ENCODE results near the gene TBATA. TPM values are rescaled to one million over a fixed set of nuclear protein-coding genes. Genes with fewer than 3 reads are reported as not detected.
A peak's percentile ranks its signal among the peaks of the same experiment; 100 is the strongest.

Gene TBATA
- polyA plus RNA-seq, 3 donors, result not detected

DNA sequence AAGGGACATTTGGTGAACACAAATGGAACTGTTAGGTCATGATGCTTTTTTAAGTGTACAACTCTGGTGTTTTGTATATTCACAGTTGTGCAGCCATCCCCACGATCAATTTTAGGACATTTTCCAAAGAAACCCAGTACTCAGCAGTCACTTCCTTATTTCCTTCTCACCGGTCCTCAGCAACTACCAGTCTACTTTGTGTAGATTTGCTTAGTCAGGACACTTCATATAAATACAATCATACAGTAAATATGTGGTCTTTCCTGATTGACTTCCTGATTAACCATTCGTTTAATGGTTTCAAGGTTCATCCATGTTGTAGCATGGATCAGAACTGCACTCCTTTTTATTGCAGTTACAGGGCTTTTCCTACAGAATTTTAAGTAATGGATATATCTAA is 45.0 kb upstream of the TBATA start:
- peaks cover 37 to 42% of the 10 kb centered on the region in 2 donors for H3K36me3 Mint-ChIP-seq
- peaks cover 33% of the 10 kb centered on the region for H3K4me1 Mint-ChIP-seq
- Histone ChIP-seq H3K27ac (ENCODE audit: low read depth in 1 of 2, low read length in 2 of 2) (no peak overlapping the region), H3K4me1 (ENCODE audit: control insufficient read depth in 1 of 2, insufficient read depth in 2 of 2, low read length in 2 of 2) (peaks cover 30 to 32% of the 10 kb centered on the region in 2 donors), H3K27me3 (ENCODE audit: control insufficient read depth in 2 of 2, insufficient read depth in 2 of 2, low read length in 2 of 2) (no peaks in the 10 kb centered on the region), H3K4me2 (replicated peaks; ENCODE audit: extremely low read depth, low read length, poor library complexity, severe bottlenecking) (no peak overlapping the region), H3K9ac (ENCODE audit: insufficient read depth, low read length, poor library complexity, severe bottlenecking) (no peak overlapping the region), H3K36me3 (replicated peaks in 1 of 2; ENCODE audit: control insufficient read depth in 1 of 2, insufficient read depth in 2 of 2, low read length in 2 of 2) (peaks cover 5 to 44% of the 10 kb centered on the region in 2 donors), H2AFZ (ENCODE audit: insufficient read depth, low read depth, low read length, poor library complexity, severe bottlenecking) (no peak overlapping the region), H3K9me3 (replicated peaks in 1 of 2; ENCODE audit: control insufficient read depth in 1 of 2, insufficient read depth in 1 of 2, low read length in 2 of 2) (no peaks in the 10 kb centered on the region), H3K4me3 (replicated peaks in 1 of 3; ENCODE audit: low read depth in 2 of 3, low read length in 3 of 3) (no peak overlapping the region), H3K79me2 (ENCODE audit: insufficient read depth, low read length) (peaks cover 9% of the 10 kb centered on the region), H4K20me1 (ENCODE audit: insufficient read depth, low read length) (peaks cover 70% of the 10 kb centered on the region)
- intact Hi-C loops (cut with micrococcal nuclease), result loop anchor here in 1 of 2 donors (5.0 kb wide), 1 partner anchor 37 kb away; no protein-coding TSS in a partner anchor
- peak in 2 of 3 donors; percentile 27 to 48 for DNase-seq
- TF ChIP-seq, protein P1, sequence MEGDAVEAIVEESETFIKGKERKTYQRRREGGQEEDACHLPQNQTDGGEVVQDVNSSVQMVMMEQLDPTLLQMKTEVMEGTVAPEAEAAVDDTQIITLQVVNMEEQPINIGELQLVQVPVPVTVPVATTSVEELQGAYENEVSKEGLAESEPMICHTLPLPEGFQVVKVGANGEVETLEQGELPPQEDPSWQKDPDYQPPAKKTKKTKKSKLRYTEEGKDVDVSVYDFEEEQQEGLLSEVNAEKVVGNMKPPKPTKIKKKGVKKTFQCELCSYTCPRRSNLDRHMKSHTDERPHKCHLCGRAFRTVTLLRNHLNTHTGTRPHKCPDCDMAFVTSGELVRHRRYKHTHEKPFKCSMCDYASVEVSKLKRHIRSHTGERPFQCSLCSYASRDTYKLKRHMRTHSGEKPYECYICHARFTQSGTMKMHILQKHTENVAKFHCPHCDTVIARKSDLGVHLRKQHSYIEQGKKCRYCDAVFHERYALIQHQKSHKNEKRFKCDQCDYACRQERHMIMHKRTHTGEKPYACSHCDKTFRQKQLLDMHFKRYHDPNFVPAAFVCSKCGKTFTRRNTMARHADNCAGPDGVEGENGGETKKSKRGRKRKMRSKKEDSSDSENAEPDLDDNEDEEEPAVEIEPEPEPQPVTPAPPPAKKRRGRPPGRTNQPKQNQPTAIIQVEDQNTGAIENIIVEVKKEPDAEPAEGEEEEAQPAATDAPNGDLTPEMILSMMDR (IDR thresholded peaks at IDR 0.05), result no peak
- no peak overlapping the region for H3K4me3 Mint-ChIP-seq
- no peaks in the 10 kb centered on the region for H3K27me3 Mint-ChIP-seq (ENCODE audit: low read depth in 3 of 3)
- H3K27ac Mint-ChIP-seq, result peak overlapping the region in 1 of 7 donors; percentile 42
- H3K9me3 Mint-ChIP-seq, result no peaks in the 10 kb centered on the region
- no CpG with 5 or more reads among the region's 3 CpGs for WGBS (ENCODE audit: insufficient coverage)

- Histone ChIP-seq H3K4me2 (replicated peaks; ENCODE audit: extremely low read depth, low read length, poor library complexity, severe bottlenecking) (no peak overlapping the region), H3K27me3 (ENCODE audit: control insufficient read depth in 2 of 2, insufficient read depth in 2 of 2, low read length in 2 of 2) (no peaks in the 10 kb centered on the region), H3K4me1 (ENCODE audit: control insufficient read depth in 1 of 2, insufficient read depth in 2 of 2, low read length in 2 of 2) (peaks cover 25 to 26% of the 10 kb centered on the region in 2 donors), H4K20me1 (ENCODE audit: insufficient read depth, low read length) (peaks cover 66% of the 10 kb centered on the region), H3K79me2 (ENCODE audit: insufficient read depth, low read length) (peaks cover 3% of the 10 kb centered on the region), H3K9me3 (replicated peaks in 1 of 2; ENCODE audit: control insufficient read depth in 1 of 2, insufficient read depth in 1 of 2, low read length in 2 of 2) (no peaks in the 10 kb centered on the region), H3K9ac (ENCODE audit: insufficient read depth, low read length, poor library complexity, severe bottlenecking) (no peak overlapping the region), H3K27ac (ENCODE audit: low read depth in 1 of 2, low read length in 2 of 2) (no peak overlapping the region), H3K4me3 (replicated peaks in 1 of 3; ENCODE audit: low read depth in 2 of 3, low read length in 3 of 3) (no peak overlapping the region), H3K36me3 (replicated peaks in 1 of 2; ENCODE audit: control insufficient read depth in 1 of 2, insufficient read depth in 2 of 2, low read length in 2 of 2) (peaks cover 5 to 48% of the 10 kb centered on the region in 2 donors), H2AFZ (ENCODE audit: insufficient read depth, low read depth, low read length, poor library complexity, severe bottlenecking) (no peak overlapping the region)
- H3K27ac Mint-ChIP-seq, result no peak overlapping the region
- H3K9me3 Mint-ChIP-seq, result no peaks in the 10 kb centered on the region
- peaks cover 27% of the 10 kb centered on the region for H3K4me1 Mint-ChIP-seq
- WGBS (ENCODE audit: insufficient coverage), result no CpG with 5 or more reads among the region's 5 CpGs
- TF ChIP-seq, protein P1 (IDR thresholded peaks at IDR 0.05), result no peak
- peaks cover 37 to 46% of the 10 kb centered on the region in 2 donors for H3K36me3 Mint-ChIP-seq
- no peak for DNase-seq
- H3K27me3 Mint-ChIP-seq (ENCODE audit: low read depth in 3 of 3), result no peaks in the 10 kb centered on the region
- no peak overlapping the region for H3K4me3 Mint-ChIP-seq
- intact Hi-C loops (cut with micrococcal nuclease), result no loop called here
Observed at GRCh38 chr10:70829543-70829942, 44.4 kb upstream of the TBATA start.
